Heart right ventricle (tissue), 16 donors: ENCODE results near the gene WWOX. TPM values are rescaled to one million over a fixed set of nuclear protein-coding genes. Genes with fewer than 3 reads are reported as not detected.

Experiments used
- ATAC-seq, 8 donors: fragments of 200-7000 bp; cut with Tn5 transposase; one replicate each; pipeline ENCODE4 v1.9.1; 2020; ENCODE audit warnings: mild to moderate bottlenecking in 8 of 8, moderate library complexity in 8 of 8, moderate number of reproducible peaks in 1 of 8
- DNase-seq, 2 donors: peaks; one replicate each; pipeline ENCODE4 v3.0.0-alpha.2; 2020
- H3K27ac ChIP-seq, 10 donors: fragments of 200-600 bp; sonication (generic) in 2 of 10; one replicate each; pipeline versions ENCODE4 v1.5.0 to v1.8.0; 2020 to 2022; ENCODE audit warnings: mild to moderate bottlenecking in 3 of 10
- H3K27me3 ChIP-seq, 7 donors: fragments of 200-600 bp; one replicate each; pipeline ENCODE4 v1.8.0; 2021 to 2022; ENCODE audit warnings: mild to moderate bottlenecking in 2 of 7
- H3K36me3 ChIP-seq, 9 donors: fragments of 200-600 bp; sonication (generic) in 1 of 9; one replicate each; pipeline versions ENCODE4 v1.5.0 to v1.8.0; 2020 to 2022; ENCODE audit warnings: mild to moderate bottlenecking in 2 of 9
- H3K4me1 ChIP-seq, 9 donors: fragments of 200-600 bp; sonication (generic) in 1 of 9; one replicate each; pipeline versions ENCODE4 v1.5.0 to v1.8.0; 2020 to 2022; ENCODE audit warnings: mild to moderate bottlenecking in 4 of 9
- H3K4me3 ChIP-seq, 10 donors: fragments of 200-600 bp; sonication (generic) in 2 of 10; one replicate each; pipeline versions ENCODE4 v1.5.0 to v1.8.0; 2020 to 2022; ENCODE audit warnings: mild to moderate bottlenecking in 7 of 10, moderate library complexity in 2 of 10
- H3K9me3 ChIP-seq, 11 donors: fragments of 200-600 bp in 10 of 11; sonication (generic) in 2 of 11; one replicate each; pipeline versions ENCODE4 v1.5.0 to v1.8.0; 2013 to 2022; ENCODE audit warnings: mild to moderate bottlenecking in 2 of 11, control low read depth in 1 of 11, moderate library complexity in 1 of 11
- CTCF ChIP-seq, 9 donors: fragments of 200-600 bp; sonication (generic) in 2 of 9; IDR thresholded peaks; one replicate each; pipeline versions ENCODE4 v1.5.0 to v1.8.0; 2021 to 2022; ENCODE audit warnings: antibody characterized with exemption in 9 of 9, mild to moderate bottlenecking in 5 of 9, moderate library complexity in 1 of 9
- WGBS, 2 donors: extraction: QIAGEN DNeasy Blood & Tissue Kit; methylation state at CpG; one replicate each; pipeline ENCODE4 v1.1.7; 2013; ENCODE audit warnings: inconsistent platforms in 1 of 2; 5-methylcytosine and 5-hydroxymethylcytosine counted together
- intact Hi-C, 10 donors: fragments of 100-400 bp; cut with DNase I; formaldehyde crosslinking; loops; one replicate each; pipeline versions ENCODE4 v1.11.1 to v1.14.2; 2022
- polyA plus RNA-seq, 2 donors: library from polyadenylated mRNA; stranded (reverse); fragments of 200-250 nt; gene quantifications; one replicate each; pipeline ENCODE4 v1.2.3, GENCODE V29; 2013
- total RNA-seq, 10 donors: library from RNA; stranded (reverse); fragmentation: NEBNext Ultra II Directional in 3 of 10; extraction: Animal tissue kit (Norgen Biotek cat#: 25700) in 3 of 10; gene quantifications; one replicate each; pipeline versions ENCODE4 v1.2.1 to v1.2.4, GENCODE V29; 2021 to 2023
- donor health status: Arrhythmogenic right ventricular cardiomyopathy.
- donor health status: ischemic (EF 13 %, LVEDD 7.1; RV severe dilation, severe dysfunction).
- donor health status: healthy with polysubstance abuse.
- donor health status: DM: no; HTN: yes; CAD: no.
- donor health status: DM: no; HTN: no; CAD: no.
- donor health status: ischemic (EF 25% LVEDD 6.9; RV normal size, moderate dysfunction).
- donor health status: ischemic (EF 25% LVEDD 5.7; RV mildly dilated, moderate dysfunction).
- donor health status: healthy.
- donor health status: DM: yes; HTN: yes; CAD: no.
- donor health status: Ischemic cardiomyopathy.
- donor health status: ischemic (EF 35%, LVEDD 5.7; RV mildly dilated, moderate dysfunction).
- donor health status: nonischemic (EF 11% LVEDD 7.7; RV severe dilation, severe dysfunction).
- donor health status: DM: yes; HTN: yes; CAD: no.
- donor health status: PGD.
- donor health status: ischemic (EF 29% LVEDD 5.4; RV normal size, mild dysfunction).
- donor health status: nonischemic (EF 23%, LVEDD 6.1; RV moderate dilation, normal function).

The WWOX gene
- total and polyA plus RNA-seq, 12 donors = 4.9 to 15.0 (median 9.9) TPM

GRCh38 chr16:79154086-79154485 lies 1054.6 kb downstream of the WWOX start:
- ATAC-seq = no peak
- H3K36me3 ChIP-seq = no peaks in the 10 kb centered on the region
- 71 to 75% methylated on average over 3 of the region's 3 CpGs for WGBS, 2 donors

GRCh38 chr16:79155471-79155870 lies 1056.0 kb downstream of the WWOX start:
- Histone ChIP-seq H3K4me3 (no peak overlapping the region), H3K27ac (no peak overlapping the region), H3K27me3 (no peaks in the 10 kb centered on the region), H3K9me3 (no peaks in the 10 kb centered on the region), H3K4me1 (peaks cover 0 to 10% (median 0%) of the 10 kb centered on the region in 9 donors), H3K36me3 (no peaks in the 10 kb centered on the region)
- 80 to 98% methylated on average over 3 of the region's 3 CpGs for WGBS, 2 donors
- DNase-seq (no peak), ATAC-seq (no peak)
- no peak for TF ChIP-seq CTCF (IDR thresholded peaks at IDR 0.05)
- intact Hi-C loops = no loop called here

More at GRCh38 chr16:79154086-79154485, 1054.6 kb downstream of the WWOX start:
- Histone ChIP-seq H3K4me3 (no peak overlapping the region), H3K27ac (no peak overlapping the region), H3K27me3 (no peaks in the 10 kb centered on the region), H3K9me3 (no peaks in the 10 kb centered on the region), H3K4me1 (peaks cover 0 to 10% (median 0%) of the 10 kb centered on the region in 9 donors)
- intact Hi-C loops = no loop called here
- TF ChIP-seq CTCF (IDR thresholded peaks at IDR 0.05) = no peak
- DNase-seq = no peak

GRCh38 chr16:79155904-79156303 lies 1056.5 kb downstream of the WWOX start:
- Histone ChIP-seq H3K9me3 (no peaks in the 10 kb centered on the region), H3K27me3 (no peaks in the 10 kb centered on the region), H3K36me3 (no peaks in the 10 kb centered on the region), H3K4me3 (no peak overlapping the region), H3K27ac (no peak overlapping the region), H3K4me1 (peaks cover 0 to 7% (median 0%) of the 10 kb centered on the region in 9 donors)
- no peak for DNase-seq
- intact Hi-C loops = no loop called here
- ATAC-seq = no peak
- no peak for TF ChIP-seq CTCF (IDR thresholded peaks at IDR 0.05)
- WGBS, 2 donors = 86 to 90% methylated on average over 4 of the region's 4 CpGs

- intact Hi-C loops = no loop called here
- H3K27me3 ChIP-seq = no peaks in the 10 kb centered on the region
- no peaks in the 10 kb centered on the region for H3K4me1 ChIP-seq
Observed at GRCh38 chr16:79156761-79157160, 1057.3 kb downstream of the WWOX start.

More at GRCh38 chr16:79156761-79157160, 1057.3 kb downstream of the WWOX start:
- no peaks in the 10 kb centered on the region for H3K9me3 ChIP-seq
- ATAC-seq (no peak), DNase-seq (no peak)
- H3K27ac ChIP-seq = no peak overlapping the region
- no peak for TF ChIP-seq CTCF (IDR thresholded peaks at IDR 0.05)
- H3K36me3 ChIP-seq = no peaks in the 10 kb centered on the region
- 70 to 83% methylated on average over 1 of the region's 1 CpG for WGBS, 2 donors
- H3K4me3 ChIP-seq = no peak overlapping the region
